Esophagus squamous epithelium (tissue), 5 donors: ENCODE results near the gene HDAC7. TPM values are rescaled to one million over a fixed set of nuclear protein-coding genes. Genes with fewer than 3 reads are reported as not detected.

ENCODE experiments used
- DNase-seq: peaks from one replicate; lab custom pipeline; 2025; lab: John Stamatoyannopoulos, UW
- H3K27ac ChIP-seq, 4 donors: fragments of 200-600 bp; sonication (generic); one replicate each; pipeline ENCODE4 v1.5.1; 2016 to 2019; ENCODE audit warnings: mild to moderate bottlenecking in 1 of 4
- H3K27me3 ChIP-seq, 4 donors: fragments of 200-600 bp; sonication (generic); 1 replicate in 3 of 4; 2 replicates in 1 of 4; pipeline versions ENCODE4 v1.5.1 to v1.6.0; 2017 to 2021; ENCODE audit warnings: antibody characterized with exemption in 1 of 4
- H3K36me3 ChIP-seq, 3 donors: fragments of 200-600 bp; sonication (generic); one replicate each; pipeline ENCODE4 v1.5.1; 2016 to 2019
- H3K4me1 ChIP-seq, 3 donors: fragments of 200-600 bp; sonication (generic); one replicate each; pipeline ENCODE4 v1.5.1; 2017 to 2019
- H3K4me3 ChIP-seq, 4 donors: fragments of 200-600 bp; sonication (generic); 1 replicate in 3 of 4; 2 replicates in 1 of 4; pipeline ENCODE4 v1.5.1; 2016 to 2019; ENCODE audit warnings: mild to moderate bottlenecking in 2 of 4, moderate library complexity in 1 of 4
- H3K9me3 ChIP-seq, 3 donors: fragments of 200-600 bp; sonication (generic); one replicate each; pipeline ENCODE4 v1.5.1; 2016 to 2019
- POLR2A ChIP-seq, 4 donors: fragments of 450-650 bp; IDR thresholded peaks; one replicate each; pipeline ENCODE4 v1.6.1; 2017; ENCODE audit warnings: antibody characterized with exemption in 4 of 4, mild to moderate bottlenecking in 4 of 4, moderate library complexity in 3 of 4
- WGBS, 2 donors: methylation state at CpG; one replicate each; pipeline ENCODE4 v1.1.5; 2018; 5-methylcytosine and 5-hydroxymethylcytosine counted together
- intact Hi-C: fragments of 100-400 bp; cut with DNase I; formaldehyde crosslinking; loops from one replicate; pipeline ENCODE4 v1.15.0; 2022
- total RNA-seq, 4 donors: library from RNA; depleted of rRNA; stranded (reverse); fragments of >200 nt; gene quantifications; one replicate each; pipeline ENCODE4 v1.1.0, GENCODE V29; 2016
- TF ChIP-seq, protein P1 (sequence below), 6 experiments: fragments of 450-650 bp in 4 of 6; fragments of 200-600 bp in 2 of 6; sonication (generic) in 2 of 6; IDR thresholded peaks; one replicate each; pipeline ENCODE4 v1.5.1; 2016 to 2019; ENCODE audit warnings: antibody characterized with exemption in 6 of 6, mild to moderate bottlenecking in 4 of 6, moderate library complexity in 4 of 6
- donor health status: DM: yes; HTN: yes; CAD: no.

The HDAC7 gene
- total RNA-seq, 4 donors from 2014 or later: 19.8 to 37.2 (median 24.0) TPM

DNA sequence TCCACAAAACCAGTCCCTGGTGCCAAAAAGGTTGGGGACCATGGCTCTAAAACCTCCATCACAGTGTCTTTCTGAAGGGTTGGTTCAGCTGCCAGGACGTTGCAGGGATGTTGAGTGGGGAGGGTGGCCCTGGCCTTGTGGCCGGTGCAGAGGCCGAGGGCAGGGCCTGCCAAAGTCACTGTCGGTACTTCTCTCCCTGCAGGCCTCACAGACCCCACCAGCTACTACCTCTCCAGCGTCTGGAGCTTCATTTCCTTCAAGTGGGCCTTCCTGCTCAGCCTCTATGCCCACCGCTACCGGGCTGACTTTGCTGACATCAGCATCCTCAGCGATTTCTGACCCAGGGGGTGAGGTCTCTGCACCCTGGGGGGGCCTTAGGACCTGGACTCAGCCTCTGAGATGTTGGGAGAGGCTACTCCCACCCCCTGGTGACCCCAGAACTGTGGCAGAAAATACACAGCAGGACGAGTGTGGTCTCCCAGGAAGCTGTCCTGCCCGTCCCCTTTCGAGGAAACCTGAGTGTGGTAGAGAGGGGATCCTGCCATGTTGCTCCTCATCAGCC lies 39.7 kb downstream of the HDAC7 start:
- Histone ChIP-seq H3K9me3 (no peaks in the 10 kb centered on the region), H3K36me3 (peaks cover 20 to 48% (median 20%) of the 10 kb centered on the region in 3 donors), H3K4me1 (peaks cover 62 to 97% (median 68%) of the 10 kb centered on the region in 3 donors), H3K27me3 (no peaks in the 10 kb centered on the region), H3K27ac (peak overlapping the region in 3 of 4 donors; percentile 5 to 64 (median 58)), H3K4me3 (no peak overlapping the region)
- TF ChIP-seq, protein P1, sequence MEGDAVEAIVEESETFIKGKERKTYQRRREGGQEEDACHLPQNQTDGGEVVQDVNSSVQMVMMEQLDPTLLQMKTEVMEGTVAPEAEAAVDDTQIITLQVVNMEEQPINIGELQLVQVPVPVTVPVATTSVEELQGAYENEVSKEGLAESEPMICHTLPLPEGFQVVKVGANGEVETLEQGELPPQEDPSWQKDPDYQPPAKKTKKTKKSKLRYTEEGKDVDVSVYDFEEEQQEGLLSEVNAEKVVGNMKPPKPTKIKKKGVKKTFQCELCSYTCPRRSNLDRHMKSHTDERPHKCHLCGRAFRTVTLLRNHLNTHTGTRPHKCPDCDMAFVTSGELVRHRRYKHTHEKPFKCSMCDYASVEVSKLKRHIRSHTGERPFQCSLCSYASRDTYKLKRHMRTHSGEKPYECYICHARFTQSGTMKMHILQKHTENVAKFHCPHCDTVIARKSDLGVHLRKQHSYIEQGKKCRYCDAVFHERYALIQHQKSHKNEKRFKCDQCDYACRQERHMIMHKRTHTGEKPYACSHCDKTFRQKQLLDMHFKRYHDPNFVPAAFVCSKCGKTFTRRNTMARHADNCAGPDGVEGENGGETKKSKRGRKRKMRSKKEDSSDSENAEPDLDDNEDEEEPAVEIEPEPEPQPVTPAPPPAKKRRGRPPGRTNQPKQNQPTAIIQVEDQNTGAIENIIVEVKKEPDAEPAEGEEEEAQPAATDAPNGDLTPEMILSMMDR (IDR thresholded peaks at IDR 0.05): no peak
- no peak for TF ChIP-seq POLR2A (IDR thresholded peaks at IDR 0.05)
- intact Hi-C loops: loop anchor here (5.0 kb wide), 3 partner anchors 38 to 63 kb away; no protein-coding TSS in a partner anchor
- no peak for DNase-seq
- WGBS, 2 donors: 71 to 77% methylated on average over 8 to 10 of the region's 11 CpGs

DNA sequence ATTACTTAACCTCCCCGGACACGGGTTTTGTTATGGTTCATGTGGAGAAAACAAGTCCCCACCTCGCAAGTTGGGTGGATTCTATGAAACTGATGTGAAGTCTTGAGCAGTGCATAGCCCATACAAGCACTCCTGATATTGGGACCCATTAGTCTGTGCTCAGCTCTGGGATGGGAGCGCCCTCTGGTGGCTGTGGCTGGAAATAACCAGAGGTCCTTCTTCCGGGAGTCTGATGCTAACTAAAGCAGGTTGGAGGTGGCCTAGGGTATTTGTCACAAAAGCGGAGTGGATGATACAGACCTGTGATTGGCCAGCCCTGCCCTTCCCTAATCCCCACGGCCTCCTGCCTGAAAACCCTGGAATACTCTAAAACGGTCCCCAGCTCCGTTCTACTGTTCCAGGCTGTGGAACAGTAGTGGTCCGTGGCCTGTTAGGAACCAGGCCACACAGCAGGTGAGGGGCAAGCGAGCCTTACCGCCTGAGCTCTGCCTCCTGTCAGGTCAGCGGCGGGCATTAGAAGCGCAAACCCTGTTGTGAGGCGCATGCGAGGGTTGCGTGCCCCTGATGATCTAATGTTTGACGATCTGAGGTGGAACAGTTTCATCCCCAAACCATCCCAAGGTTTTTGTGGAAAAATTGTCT lies 40.3 kb downstream of the HDAC7 start:
- Histone ChIP-seq H3K36me3 (peaks cover 14 to 42% (median 15%) of the 10 kb centered on the region in 3 donors), H3K4me3 (no peak overlapping the region), H3K27ac (peak overlapping the region in 3 of 4 donors; percentile 5 to 64 (median 58)), H3K27me3 (no peaks in the 10 kb centered on the region), H3K9me3 (no peaks in the 10 kb centered on the region), H3K4me1 (peaks cover 68 to 100% (median 74%) of the 10 kb centered on the region in 3 donors)
- DNase-seq: peak; percentile 32
- intact Hi-C loops: loop anchor here (5.0 kb wide), 3 partner anchors 37 to 62 kb away; no protein-coding TSS in a partner anchor
- WGBS, 2 donors: 28 to 46% methylated on average over 13 to 14 of the region's 19 CpGs
- TF ChIP-seq POLR2A (IDR thresholded peaks at IDR 0.05): no peak
- TF ChIP-seq, protein P1 (IDR thresholded peaks at IDR 0.05): peak; percentile 92 to 97 (median 96)

DNA sequence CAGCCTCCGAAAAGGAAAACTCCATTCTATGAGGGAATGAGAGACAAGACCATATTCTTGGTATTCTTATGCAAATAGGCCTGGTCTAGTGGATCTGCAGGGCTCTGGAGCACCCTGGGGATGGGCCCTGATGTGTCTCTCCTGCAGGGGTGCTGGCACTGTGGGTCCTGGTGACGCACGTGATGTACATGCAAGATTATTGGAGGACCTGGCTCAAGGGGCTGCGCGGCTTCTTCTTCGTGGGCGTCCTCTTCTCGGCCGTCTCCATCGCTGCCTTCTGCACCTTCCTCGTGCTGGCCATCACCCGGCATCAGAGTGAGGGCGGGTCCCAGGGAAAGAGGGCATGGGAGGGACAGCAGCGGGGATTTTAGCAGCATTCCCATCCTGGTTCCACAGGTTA lies 40.8 kb downstream of the HDAC7 start:
- intact Hi-C loops: loop anchor here (5.0 kb wide), 3 partner anchors 37 to 62 kb away; no protein-coding TSS in a partner anchor
- Histone ChIP-seq H3K27ac (peak overlapping the region in 2 of 4 donors; percentile 58 to 64), H3K9me3 (no peaks in the 10 kb centered on the region), H3K4me1 (peaks cover 74 to 100% (median 80%) of the 10 kb centered on the region in 3 donors), H3K36me3 (peaks cover 8 to 37% (median 9%) of the 10 kb centered on the region in 3 donors), H3K27me3 (no peaks in the 10 kb centered on the region), H3K4me3 (no peak overlapping the region)
- DNase-seq: no peak
- TF ChIP-seq POLR2A (IDR thresholded peaks at IDR 0.05): no peak
- TF ChIP-seq, protein P1 (IDR thresholded peaks at IDR 0.05): no peak
- 44 to 69% methylated on average over 3 to 12 of the region's 14 CpGs for WGBS, 2 donors

DNA sequence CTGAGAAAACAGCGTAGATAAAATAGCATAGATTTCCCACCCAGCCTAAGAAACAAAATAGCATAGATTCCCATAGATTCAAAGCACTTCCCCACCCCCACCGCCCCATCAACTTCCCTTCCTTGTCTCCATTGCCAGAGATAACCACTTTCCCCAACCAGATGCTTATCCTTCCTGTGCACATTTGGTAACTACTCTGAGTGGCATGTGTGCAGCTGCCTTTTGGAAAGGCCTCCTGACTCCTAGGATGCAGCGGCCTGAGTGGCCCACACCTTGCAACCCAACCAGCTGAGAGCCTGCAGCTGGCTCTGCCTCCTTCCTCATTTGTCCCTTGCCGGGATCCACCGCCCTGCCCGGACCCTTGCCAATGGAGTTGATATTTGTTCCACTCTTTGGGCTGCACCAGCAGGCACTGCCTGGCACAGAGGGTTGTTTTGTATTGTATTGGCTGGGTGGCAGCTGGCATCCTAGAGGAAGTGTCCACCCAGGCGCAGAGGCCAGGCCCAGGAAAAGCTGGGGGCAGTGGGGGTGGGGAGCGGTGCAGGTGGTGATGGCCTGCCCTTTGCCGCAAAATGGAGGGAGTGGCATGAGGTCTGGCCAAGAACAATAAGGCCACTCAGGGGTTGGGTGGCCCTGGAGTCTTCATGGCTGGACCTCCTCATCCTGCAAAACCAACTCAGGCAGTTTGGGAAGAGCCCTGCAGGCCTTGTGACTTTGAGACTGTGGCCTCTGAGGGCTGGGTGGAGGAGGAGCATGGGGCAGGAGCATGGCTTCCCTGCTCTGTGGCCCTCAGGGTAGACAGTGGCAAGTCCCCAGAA lies 41.8 kb downstream of the HDAC7 start:
- WGBS, 2 donors: 57 to 85% methylated on average over 4 to 5 of the region's 9 CpGs
- intact Hi-C loops: loop anchor here (5.0 kb wide), 3 partner anchors 36 to 61 kb away; no protein-coding TSS in a partner anchor
- Histone ChIP-seq H3K9me3 (no peaks in the 10 kb centered on the region), H3K4me3 (no peak overlapping the region), H3K4me1 (peaks cover 70 to 95% (median 74%) of the 10 kb centered on the region in 3 donors), H3K36me3 (peaks cover 0 to 27% (median under 1%) of the 10 kb centered on the region in 3 donors), H3K27me3 (no peaks in the 10 kb centered on the region), H3K27ac (peak overlapping the region in 3 of 4 donors; percentile 64 to 88 (median 78))
- no peak for TF ChIP-seq POLR2A (IDR thresholded peaks at IDR 0.05)
- TF ChIP-seq, protein P1 (IDR thresholded peaks at IDR 0.05): no peak
- no peak for DNase-seq
